BLaER1 (cell line): ENCODE measurements around the gene YEATS2.
"Not testable (repeated sequence)": the region's sequence is repeated elsewhere in the genome, so short reads cannot be mapped to it uniquely, and the experiment has no call there.

ENCODE experiments used
- H3K27ac ChIP-seq: shearing (Covaris generic); formaldehyde crosslinking; 2 replicates; pipeline ENCODE4 v1.8.1; 2022
- H3K27me3 ChIP-seq: shearing (Covaris generic); formaldehyde crosslinking; 2 replicates; pipeline ENCODE4 v1.8.1; 2022
- H3K36me3 ChIP-seq: shearing (Covaris generic); formaldehyde crosslinking; 2 replicates; pipeline ENCODE4 v1.8.1; 2022
- H3K4me1 ChIP-seq: shearing (Covaris generic); formaldehyde crosslinking; 2 replicates; pipeline ENCODE4 v1.8.1; 2022
- H3K4me2 ChIP-seq: shearing (Covaris generic); formaldehyde crosslinking; 2 replicates; pipeline ENCODE4 v1.8.1; 2022
- H3K4me3 ChIP-seq: shearing (Covaris generic); formaldehyde crosslinking; 2 replicates; pipeline ENCODE4 v1.8.1; 2022
- H3K9ac ChIP-seq: shearing (Covaris generic); formaldehyde crosslinking; 2 replicates; pipeline ENCODE4 v1.8.1; 2022
- H3K9me3 ChIP-seq: shearing (Covaris generic); formaldehyde crosslinking; 2 replicates; pipeline ENCODE4 v1.8.1; 2022
- H4K20me1 ChIP-seq: shearing (Covaris generic); formaldehyde crosslinking; 2 replicates; pipeline ENCODE4 v1.8.1; 2022
- Cebpa-rat ChIP-seq: shearing (Covaris generic); IDR thresholded peaks from 2 replicates; pipeline ENCODE4 v1.8.1; 2022

YEATS2 gene

DNA sequence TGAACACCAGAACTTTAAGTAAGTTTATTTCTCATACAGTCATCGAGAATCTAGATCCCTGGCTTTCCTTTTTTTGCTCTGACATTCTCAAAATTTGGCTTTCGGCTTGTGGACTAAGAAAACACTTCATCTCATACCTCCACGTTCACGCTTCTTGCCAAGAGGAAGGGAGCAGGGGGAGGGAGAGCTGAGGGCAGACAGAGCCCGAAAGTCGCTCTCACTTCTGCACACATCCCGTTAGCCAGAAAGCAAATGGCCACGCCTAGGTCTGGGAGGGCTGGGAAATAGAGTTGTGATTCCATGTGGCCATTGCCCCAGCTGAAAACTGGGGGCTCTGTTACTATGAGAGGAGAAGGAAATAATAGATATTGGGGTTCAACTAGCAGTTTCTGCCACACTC is 70.5 kb downstream of the YEATS2 start:
- peaks cover 52% of the 10 kb centered on the region for H4K20me1 ChIP-seq
- H3K4me1 ChIP-seq, result peaks cover 37% of the 10 kb centered on the region
- no peak for TF ChIP-seq Cebpa-rat
- H3K4me3 ChIP-seq, result no peak overlapping the region
- H3K4me2 ChIP-seq, result no peak overlapping the region
- no peaks in the 10 kb centered on the region for H3K27me3 ChIP-seq
- no peak overlapping the region for H3K27ac ChIP-seq
- H3K36me3 ChIP-seq, result peaks cover 81% of the 10 kb centered on the region
- no peak overlapping the region for H3K9ac ChIP-seq
- no peaks in the 10 kb centered on the region for H3K9me3 ChIP-seq

DNA sequence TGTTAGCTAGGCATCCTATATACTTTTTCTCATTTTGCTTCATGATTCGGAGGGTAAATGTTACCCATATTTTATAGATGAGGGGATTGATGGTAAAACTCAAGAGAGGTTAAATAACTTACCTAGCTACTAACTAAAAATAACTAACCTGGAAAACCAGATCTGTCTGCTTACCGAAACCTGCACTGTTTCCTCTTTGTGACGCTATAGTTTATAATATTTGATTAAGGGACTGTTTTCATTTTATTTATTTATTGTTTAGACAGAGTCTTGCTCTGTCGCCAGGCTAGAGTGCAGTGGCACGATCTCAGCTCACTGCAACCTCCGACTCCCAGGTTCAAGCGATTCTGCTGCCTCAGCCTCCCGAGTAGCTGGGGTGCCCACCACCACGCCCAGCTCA is 71.9 kb downstream of the YEATS2 start:
- Histone ChIP-seq H3K9ac (no peak overlapping the region), H3K27me3 (no peaks in the 10 kb centered on the region), H3K4me2 (no peak overlapping the region), H3K27ac (no peak overlapping the region), H4K20me1 (peaks cover 45% of the 10 kb centered on the region), H3K4me3 (no peak overlapping the region), H3K4me1 (peaks cover 24% of the 10 kb centered on the region), H3K36me3 (peaks cover 81% of the 10 kb centered on the region), H3K9me3 (no peaks in the 10 kb centered on the region)
- no peak for TF ChIP-seq Cebpa-rat

- H3K4me1 ChIP-seq, result no peaks in the 10 kb centered on the region
- no peak overlapping the region for H3K4me2 ChIP-seq
- H3K36me3 ChIP-seq, result peaks cover 97% of the 10 kb centered on the region
- TF ChIP-seq Cebpa-rat, result no peak
- no peaks in the 10 kb centered on the region for H3K9me3 ChIP-seq
- H3K4me3 ChIP-seq, result no peak overlapping the region
- no peaks in the 10 kb centered on the region for H3K27me3 ChIP-seq
- no peak overlapping the region for H3K27ac ChIP-seq
- H4K20me1 ChIP-seq, result peaks cover 9% of the 10 kb centered on the region; the same call in 1 of the 2 replicates
- no peak overlapping the region for H3K9ac ChIP-seq
These were observed 77.0 kb downstream of the YEATS2 start for GRCh38 chr3:183774631-183775030.

- no peak overlapping the region for H3K4me3 ChIP-seq
- no peak overlapping the region for H3K9ac ChIP-seq
- H3K27ac ChIP-seq, result no peak overlapping the region
- no peak for TF ChIP-seq Cebpa-rat
- H3K9me3 ChIP-seq, result no peaks in the 10 kb centered on the region
- H3K27me3 ChIP-seq, result no peaks in the 10 kb centered on the region
- H3K4me2 ChIP-seq, result no peak overlapping the region
- H3K36me3 ChIP-seq, result peaks cover 98% of the 10 kb centered on the region
- H4K20me1 ChIP-seq, result peaks cover 5% of the 10 kb centered on the region; the same call in 1 of the 2 replicates
- H3K4me1 ChIP-seq, result no peaks in the 10 kb centered on the region
These were observed 78.2 kb downstream of the YEATS2 start for GRCh38 chr3:183775781-183776180.

DNA sequence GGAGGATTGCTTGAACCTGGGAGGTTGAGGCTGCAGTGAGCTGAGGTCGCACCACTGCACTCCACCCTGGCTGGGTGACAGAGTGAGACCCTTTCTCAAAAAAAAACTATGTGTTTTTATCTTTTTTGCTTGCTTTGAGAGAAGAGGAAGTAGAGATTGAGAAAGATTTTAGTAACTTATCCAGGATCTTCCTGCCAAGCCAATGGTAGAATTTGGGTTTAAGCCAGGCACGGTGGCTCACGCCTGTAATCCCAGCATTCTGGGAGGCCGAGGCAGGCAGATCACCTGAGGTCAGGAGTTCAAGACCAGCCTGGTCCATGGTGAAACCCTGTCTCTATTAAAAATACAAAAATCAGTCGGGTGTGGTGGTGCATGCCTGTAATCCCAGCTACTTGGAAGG is 78.9 kb downstream of the YEATS2 start:
- H3K36me3 ChIP-seq, result peaks cover 100% of the 10 kb centered on the region
- not testable (repeated sequence) for H3K4me2 ChIP-seq

GRCh38 chr3:183777016-183777618 is 79.5 kb downstream of the YEATS2 start:
- peaks cover 100% of the 10 kb centered on the region for H3K36me3 ChIP-seq
- H3K4me3 ChIP-seq, result no peak overlapping the region

More for the DNA sequence above, 78.9 kb downstream of the YEATS2 start:
- not testable (repeated sequence) for H3K27me3 ChIP-seq, H3K27ac ChIP-seq, H3K9ac ChIP-seq, H3K4me1 ChIP-seq, H3K4me3 ChIP-seq, H3K9me3 ChIP-seq, H4K20me1 ChIP-seq

GRCh38 chr3:183779896-183780465 is 82.4 kb downstream of the YEATS2 start:
- no peaks in the 10 kb centered on the region for H3K27me3 ChIP-seq
- H3K9me3 ChIP-seq, result no peaks in the 10 kb centered on the region
- H3K4me1 ChIP-seq, result no peaks in the 10 kb centered on the region
- H3K4me3 ChIP-seq, result no peak overlapping the region
- no peak overlapping the region for H3K4me2 ChIP-seq
- no peak overlapping the region for H3K27ac ChIP-seq
- peaks cover 100% of the 10 kb centered on the region for H3K36me3 ChIP-seq
- H3K9ac ChIP-seq, result no peak overlapping the region
- TF ChIP-seq Cebpa-rat, result no peak
- H4K20me1 ChIP-seq, result peaks cover 27% of the 10 kb centered on the region

More at GRCh38 chr3:183777016-183777618, 79.5 kb downstream of the YEATS2 start:
- no peaks in the 10 kb centered on the region for H3K9me3 ChIP-seq
- H3K4me2 ChIP-seq, result no peak overlapping the region
- TF ChIP-seq Cebpa-rat, result no peak
- H3K27ac ChIP-seq, result no peak overlapping the region
- no peaks in the 10 kb centered on the region for H3K27me3 ChIP-seq
- H3K4me1 ChIP-seq, result no peaks in the 10 kb centered on the region
- no peak overlapping the region for H3K9ac ChIP-seq
- H4K20me1 ChIP-seq, result peaks cover 5% of the 10 kb centered on the region; the same call in 1 of the 2 replicates

DNA sequence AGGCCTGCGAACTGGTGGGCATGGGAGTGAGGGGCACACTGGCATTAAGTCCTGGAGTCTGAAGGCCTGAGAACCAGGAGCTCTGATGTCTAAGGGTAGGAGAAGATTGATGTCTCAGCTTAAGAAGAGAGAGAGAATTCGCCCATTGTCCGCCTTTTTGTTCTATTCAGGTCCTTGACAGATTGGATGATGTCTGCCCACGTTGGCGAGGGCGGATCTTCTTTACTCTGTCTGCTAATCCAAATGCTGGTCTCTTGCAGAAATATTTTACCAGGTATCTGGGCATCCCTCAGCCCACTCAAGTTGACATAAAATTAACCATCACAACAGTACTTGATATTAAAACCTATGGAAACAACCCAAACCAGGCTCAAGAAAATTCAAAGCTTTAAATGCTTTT is 83.6 kb downstream of the YEATS2 start:
- Histone ChIP-seq H4K20me1 (peaks cover 36% of the 10 kb centered on the region), H3K27me3 (no peaks in the 10 kb centered on the region), H3K36me3 (peaks cover 100% of the 10 kb centered on the region), H3K4me3 (no peak overlapping the region), H3K4me2 (no peak overlapping the region), H3K9me3 (no peaks in the 10 kb centered on the region), H3K4me1 (no peaks in the 10 kb centered on the region), H3K9ac (no peak overlapping the region), H3K27ac (no peak overlapping the region)
- no peak for TF ChIP-seq Cebpa-rat

GRCh38 chr3:183782576-183783276 is 85.1 kb downstream of the YEATS2 start:
- no peak overlapping the region for H3K4me2 ChIP-seq
- H3K27ac ChIP-seq, result no peak overlapping the region
- H3K4me3 ChIP-seq, result no peak overlapping the region
- H4K20me1 ChIP-seq, result peaks cover 41% of the 10 kb centered on the region
- no peaks in the 10 kb centered on the region for H3K4me1 ChIP-seq
- H3K36me3 ChIP-seq, result peaks cover 100% of the 10 kb centered on the region
- H3K9me3 ChIP-seq, result no peaks in the 10 kb centered on the region
- H3K9ac ChIP-seq, result no peak overlapping the region
- H3K27me3 ChIP-seq, result no peaks in the 10 kb centered on the region
- no peak for TF ChIP-seq Cebpa-rat

GRCh38 chr3:183784503-183784902 is 86.9 kb downstream of the YEATS2 start:
- not testable (repeated sequence) for H3K27ac ChIP-seq, H3K4me3 ChIP-seq, H3K4me1 ChIP-seq, H3K27me3 ChIP-seq, H3K9ac ChIP-seq, H3K9me3 ChIP-seq, H3K4me2 ChIP-seq
- H4K20me1 ChIP-seq, result peaks cover 54% of the 10 kb centered on the region
- H3K36me3 ChIP-seq, result peaks cover 99% of the 10 kb centered on the region
